Mesenchymal stem cell (in vitro differentiated cells and primary cell): Measurements from ENCODE around the gene UGT2B17.
A peak's percentile ranks its signal among the peaks of the same experiment; 100 is the strongest.
"Not testable (repeated sequence)": the region's sequence is repeated elsewhere in the genome, so short reads cannot be mapped to it uniquely, and the experiment has no call there.

Source experiments
- DNase-seq: peaks from one replicate; pipeline ENCODE4 v3.0.0-alpha.2; 2013
- H2AFZ ChIP-seq: one replicate; pipeline ENCODE4 v1.6.1; 2013; ENCODE audit warnings: low read depth, mild to moderate bottlenecking, control low read depth, inconsistent platforms, low read length, moderate library complexity
- H2AK5ac ChIP-seq: 2 replicates; pipeline ENCODE4 v1.6.1; 2013; ENCODE audit warnings: low read length, moderate library complexity, mild to moderate bottlenecking, inconsistent platforms; ENCODE audit not compliant: severe bottlenecking
- H2BK120ac ChIP-seq: one replicate; pipeline ENCODE4 v1.6.1; 2013; ENCODE audit warnings: low read depth, mild to moderate bottlenecking, inconsistent platforms, low read length, moderate library complexity
- H2BK12ac ChIP-seq, 2 experiments: one replicate each; pipeline ENCODE4 v1.6.1; 2013; ENCODE audit warnings: inconsistent platforms in 2 of 2, low read length in 2 of 2, mild to moderate bottlenecking in 2 of 2, moderate library complexity in 2 of 2, control low read depth in 1 of 2
- H2BK15ac ChIP-seq: one replicate; pipeline ENCODE4 v1.6.1; 2013; ENCODE audit warnings: mild to moderate bottlenecking, low read depth, inconsistent platforms; ENCODE audit not compliant: poor library complexity, severe bottlenecking
- H2BK5ac ChIP-seq: 2 replicates; pipeline ENCODE4 v1.6.1; 2013; ENCODE audit warnings: low read depth, mild to moderate bottlenecking, low read length, control low read depth, inconsistent platforms; ENCODE audit not compliant: poor library complexity, severe bottlenecking
- H3K14ac ChIP-seq, 2 experiments: one replicate each; pipeline ENCODE4 v1.6.1; 2013; ENCODE audit warnings: inconsistent platforms in 2 of 2, low read length in 2 of 2, control low read depth in 1 of 2, mild to moderate bottlenecking in 1 of 2, moderate library complexity in 1 of 2
- H3K18ac ChIP-seq, 2 experiments: one replicate each; pipeline ENCODE4 v1.6.1; 2013; ENCODE audit warnings: inconsistent platforms in 2 of 2, low read length in 2 of 2, control low read depth in 1 of 2, low read depth in 1 of 2, mild to moderate bottlenecking in 1 of 2
- H3K23ac ChIP-seq, 2 experiments: one replicate each; pipeline ENCODE4 v1.6.1; 2013; ENCODE audit warnings: inconsistent platforms in 2 of 2, low read length in 2 of 2, mild to moderate bottlenecking in 2 of 2, moderate library complexity in 2 of 2, control low read depth in 1 of 2
- H3K27ac ChIP-seq: 2 replicates; pipeline ENCODE4 v1.5.1; 2013; ENCODE audit warnings: mild to moderate bottlenecking, moderate library complexity, low read length, control low read depth, inconsistent platforms; ENCODE audit not compliant: poor library complexity, severe bottlenecking
- H3K27me3 ChIP-seq, 2 experiments: 2 replicates each; pipeline versions ENCODE4 v1.6.1 to v1.7.0; 2013; ENCODE audit warnings: low read length in 2 of 2, mild to moderate bottlenecking in 2 of 2, moderate library complexity in 2 of 2, control low read depth in 1 of 2, inconsistent platforms in 1 of 2; ENCODE audit not compliant: control insufficient read depth in 1 of 2, insufficient read depth in 1 of 2
- H3K36me3 ChIP-seq, 2 experiments: 2 replicates each; pipeline versions ENCODE4 v1.6.1 to v1.7.0; 2013; ENCODE audit warnings: low read length in 2 of 2, control low read depth in 1 of 2, inconsistent platforms in 1 of 2, low read depth in 1 of 2, mild to moderate bottlenecking in 1 of 2; ENCODE audit not compliant: insufficient read depth in 2 of 2, control insufficient read depth in 1 of 2
- H3K4ac ChIP-seq, 2 experiments: one replicate each; pipeline ENCODE4 v1.6.1; 2013; ENCODE audit warnings: inconsistent platforms in 2 of 2, low read length in 2 of 2, mild to moderate bottlenecking in 2 of 2, moderate library complexity in 2 of 2, control low read depth in 1 of 2, low read depth in 1 of 2
- H3K4me1 ChIP-seq: 2 replicates; pipeline ENCODE4 v1.6.1; 2013; ENCODE audit warnings: low read depth, low read length, control low read depth; ENCODE audit not compliant: control insufficient read depth, insufficient read depth
- H3K4me2 ChIP-seq: 2 replicates; pipeline ENCODE4 v1.6.1; 2013; ENCODE audit warnings: low read length, mild to moderate bottlenecking, inconsistent platforms; ENCODE audit not compliant: poor library complexity, severe bottlenecking
- H3K4me3 ChIP-seq, 2 experiments: 2 replicates each; pipeline versions ENCODE4 v1.5.1 to v1.7.0; 2013; ENCODE audit warnings: low read length in 2 of 2, mild to moderate bottlenecking in 2 of 2, control low read depth in 1 of 2, low read depth in 1 of 2; ENCODE audit not compliant: insufficient read depth in 1 of 2
- H3K79me1 ChIP-seq: replicated peaks from 2 replicates; pipeline ENCODE4 v1.6.1; 2013; ENCODE audit warnings: mild to moderate bottlenecking, control low read depth, low read length, inconsistent platforms; ENCODE audit not compliant: poor library complexity, severe bottlenecking
- H3K9ac ChIP-seq: 2 replicates; pipeline ENCODE4 v1.7.0; 2013; ENCODE audit warnings: mild to moderate bottlenecking, low read length, moderate library complexity
- H3K9me3 ChIP-seq: 2 replicates; pipeline ENCODE4 v1.7.0; 2013; ENCODE audit warnings: mild to moderate bottlenecking, low read length; ENCODE audit not compliant: control insufficient read depth
- H4K8ac ChIP-seq: one replicate; pipeline ENCODE4 v1.6.1; 2013; ENCODE audit warnings: inconsistent platforms, mild to moderate bottlenecking, low read length, moderate library complexity
- H4K91ac ChIP-seq: one replicate; pipeline ENCODE4 v1.6.1; 2013; ENCODE audit warnings: mild to moderate bottlenecking, low read length, inconsistent platforms
- WGBS: methylation state at CpG from one replicate; pipeline ENCODE4 v1.1.7; 2013; ENCODE audit warnings: mixed read lengths; 5-methylcytosine and 5-hydroxymethylcytosine counted together

UGT2B17 gene

DNA sequence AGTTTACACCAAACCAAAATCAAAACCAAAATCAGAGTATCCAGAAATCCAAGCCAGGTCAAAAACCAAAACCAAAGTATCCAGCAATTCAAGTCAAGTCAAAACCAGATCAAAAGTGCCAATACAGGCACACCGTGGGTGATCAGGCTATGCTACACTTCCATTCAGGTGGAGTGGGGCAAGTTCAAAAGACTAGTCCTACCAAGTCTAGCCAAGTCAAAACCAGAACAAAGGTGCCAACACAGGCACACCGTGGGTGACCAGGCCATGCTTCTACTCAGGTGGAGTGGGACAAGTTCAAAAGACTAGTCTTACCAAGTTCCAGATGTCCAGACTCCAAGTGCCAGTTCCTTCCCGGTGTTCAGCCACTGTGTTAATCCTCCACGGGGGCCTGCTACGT lies 486 bp downstream of the UGT2B17 start:
- not testable (repeated sequence) for H3K4me3 ChIP-seq, H2BK120ac ChIP-seq, H3K4me1 ChIP-seq, H3K14ac ChIP-seq, H3K79me1 ChIP-seq, H4K91ac ChIP-seq, H2BK15ac ChIP-seq, H3K36me3 ChIP-seq, H3K4ac ChIP-seq, H3K18ac ChIP-seq, H2AK5ac ChIP-seq, H3K27me3 ChIP-seq, H2BK12ac ChIP-seq, H3K4me2 ChIP-seq, H3K9ac ChIP-seq, H4K8ac ChIP-seq, DNase-seq, H2AFZ ChIP-seq, H2BK5ac ChIP-seq, H3K27ac ChIP-seq, H3K23ac ChIP-seq, H3K9me3 ChIP-seq
- 96% methylated on average over 5 of the region's 5 CpGs for WGBS

DNA sequence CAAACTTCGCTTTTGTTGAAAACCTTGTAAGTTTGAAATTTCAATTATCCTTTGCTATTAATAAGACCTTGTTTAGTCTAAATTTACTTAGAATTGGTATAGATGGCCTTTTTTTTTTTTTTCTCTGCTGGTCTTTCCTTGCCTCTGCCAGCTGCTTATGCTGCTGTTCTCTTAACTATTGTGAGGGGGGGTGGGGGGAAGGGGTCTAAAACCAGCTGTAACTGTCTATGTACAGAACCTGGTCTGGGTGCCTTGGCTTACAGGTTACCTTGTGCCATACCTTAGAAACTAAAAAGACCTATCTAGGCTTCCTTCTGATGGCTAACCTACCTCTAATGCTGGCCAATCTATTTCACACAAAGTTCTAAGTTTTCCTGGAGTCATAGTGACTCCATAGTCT lies 1.0 kb downstream of the UGT2B17 start:
- no peaks in the 10 kb centered on the region for H3K9me3 ChIP-seq
- H3K27me3 ChIP-seq = no peaks in the 10 kb centered on the region
- no peak overlapping the region for H3K18ac ChIP-seq
- DNase-seq = no peak
- no peak overlapping the region for H2BK5ac ChIP-seq
- no peak overlapping the region for H3K14ac ChIP-seq
- no peak overlapping the region for H3K27ac ChIP-seq
- H4K8ac ChIP-seq = no peak overlapping the region
- H3K36me3 ChIP-seq = no peaks in the 10 kb centered on the region
- H3K23ac ChIP-seq = no peak overlapping the region
- no peaks in the 10 kb centered on the region for H3K4me1 ChIP-seq
- no peak overlapping the region for H2BK15ac ChIP-seq
- no peak overlapping the region for H2AK5ac ChIP-seq
- no peak overlapping the region for H3K9ac ChIP-seq
- no peak overlapping the region for H2AFZ ChIP-seq
- no peak overlapping the region for H2BK120ac ChIP-seq
- no CpG with 5 or more reads among the region's 1 CpG for WGBS
- H3K4me3 ChIP-seq = no peak overlapping the region
- H3K79me1 ChIP-seq = no peaks in the 10 kb centered on the region
- no peak overlapping the region for H3K4ac ChIP-seq
- no peak overlapping the region for H4K91ac ChIP-seq
- H3K4me2 ChIP-seq = no peak overlapping the region
- no peak overlapping the region for H2BK12ac ChIP-seq

DNA sequence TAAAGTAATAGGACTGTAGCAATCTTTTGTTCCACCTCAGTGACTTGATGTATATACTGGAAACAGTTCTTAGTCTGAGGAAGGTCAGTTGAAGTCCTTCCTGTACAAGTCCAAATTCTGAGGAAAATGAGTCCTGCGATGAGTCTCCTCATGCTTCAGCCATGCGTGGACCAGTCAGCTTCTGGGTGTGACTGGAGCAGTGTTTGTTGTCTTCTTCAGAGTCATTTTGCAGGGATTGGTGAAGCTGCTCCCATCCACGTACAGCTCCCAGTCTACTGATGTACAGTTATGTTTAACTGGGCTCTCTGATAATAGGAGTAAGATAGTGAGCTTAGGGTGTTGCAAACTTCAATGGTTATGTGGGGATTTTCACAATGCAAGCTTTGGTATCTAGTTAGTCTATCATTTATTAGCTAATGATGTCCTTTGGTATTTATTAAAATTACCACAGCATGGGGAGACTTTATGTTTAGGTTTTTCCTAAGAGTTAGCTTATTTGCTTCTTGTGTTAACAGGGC lies 3.4 kb downstream of the UGT2B17 start:
- WGBS = 100% methylated on average over 2 of the region's 3 CpGs
- Histone ChIP-seq H3K9ac (no peak overlapping the region), H3K9me3 (no peaks in the 10 kb centered on the region)

DNA sequence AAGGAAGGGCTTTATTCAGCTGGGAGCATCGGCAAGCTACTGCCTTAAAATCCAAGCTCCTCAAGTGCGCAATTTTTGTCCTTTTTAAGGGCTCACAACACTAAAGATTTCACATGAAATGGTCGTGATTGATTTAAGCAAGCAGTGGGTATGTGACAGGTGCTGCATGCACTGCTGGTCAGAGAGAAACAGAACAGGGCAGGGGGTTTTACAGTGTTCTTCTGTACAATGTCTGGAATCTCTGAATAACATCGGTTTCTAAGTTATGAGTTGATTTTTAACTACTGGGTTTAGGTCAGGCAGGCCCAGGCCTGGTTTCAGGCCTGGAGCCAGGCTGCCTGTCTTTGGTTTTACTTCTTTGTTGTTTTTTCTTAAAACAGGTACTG lies 6.0 kb downstream of the UGT2B17 start:
- no peak overlapping the region for H2BK5ac ChIP-seq
- H3K18ac ChIP-seq = no peak overlapping the region
- 83% methylated on average over 4 of the region's 4 CpGs for WGBS

More for the DNA sequence above, 3.4 kb downstream of the UGT2B17 start:
- Histone ChIP-seq H2AFZ (no peak overlapping the region), H3K27ac (no peak overlapping the region), H2AK5ac (no peak overlapping the region), H3K4me2 (no peak overlapping the region), H3K4ac (no peak overlapping the region), H4K8ac (no peak overlapping the region), H3K27me3 (no peaks in the 10 kb centered on the region), H3K79me1 (no peaks in the 10 kb centered on the region), H2BK5ac (no peak overlapping the region), H3K18ac (no peak overlapping the region), H4K91ac (no peak overlapping the region), H3K4me3 (no peak overlapping the region), H2BK120ac (no peak overlapping the region), H3K14ac (no peak overlapping the region), H3K23ac (no peak overlapping the region), H3K4me1 (peaks cover 5% of the 10 kb centered on the region), H3K36me3 (no peaks in the 10 kb centered on the region), H2BK12ac (no peak overlapping the region), H2BK15ac (no peak overlapping the region)
- DNase-seq = no peak

More for the DNA sequence above, 6.0 kb downstream of the UGT2B17 start:
- Histone ChIP-seq H3K79me1 (no peaks in the 10 kb centered on the region), H3K27me3 (no peaks in the 10 kb centered on the region), H2AFZ (no peak overlapping the region), H3K4ac (no peak overlapping the region), H3K9me3 (no peaks in the 10 kb centered on the region), H3K4me3 (no peak overlapping the region), H4K91ac (no peak overlapping the region), H2AK5ac (no peak overlapping the region), H2BK12ac (no peak overlapping the region), H3K9ac (no peak overlapping the region), H4K8ac (no peak overlapping the region), H3K4me2 (no peak overlapping the region), H3K14ac (no peak overlapping the region), H2BK15ac (no peak overlapping the region), H3K4me1 (peaks cover 5% of the 10 kb centered on the region), H3K27ac (peak overlapping the region; percentile 84), H3K23ac (no peak overlapping the region), H3K36me3 (no peaks in the 10 kb centered on the region), H2BK120ac (no peak overlapping the region)
- no peak for DNase-seq
